ENCODE results near the gene IL32. TPM values are rescaled to one million over a fixed set of nuclear protein-coding genes. Genes with fewer than 3 reads are reported as not detected.

IL32 gene
- 23.4 to 34.9 TPM (median 28.8 TPM) in 5 replicates for total RNA-seq (2022; extraction: Qiagen RNA extraction)

GRCh38 chr16:3065069-3065741, at the start of gene IL32:
IL32 (plus strand) TSS chr16:3065640; CDS start chr16:3065812, 172 bp downstream.

GRCh38 chr16:3017794-3018506, 47.5 kb upstream of the IL32 start, which contains the start of gene CLDN6:
CLDN6 (minus strand) TSS chr16:3018183; CDS start chr16:3016021, 2,162 bp downstream.

GRCh38 chr16:3020247-3020603, 45.2 kb upstream of the IL32 start, which contains the start of gene TNFRSF12A:
TNFRSF12A (plus strand) TSS chr16:3020368; CDS start chr16:3020398, 30 bp downstream.

GRCh38 chr16:3023669-3024478, 41.6 kb upstream of the IL32 start, which contains the start of the genes HCFC1R1 and THOC6:
HCFC1R1 (minus strand) TSS chr16:3023942; CDS start chr16:3023941, 1 bp downstream.
THOC6 (plus strand) TSS chr16:3024035; CDS start chr16:3024327, 292 bp downstream.

GRCh38 chr16:3036726-3037315, 28.6 kb upstream of the IL32 start, which contains the start of gene BICDL2:
BICDL2 (minus strand) TSS chr16:3036944; CDS start chr16:3035496, 1,448 bp downstream.

GRCh38 chr16:3045758-3046640, 19.4 kb upstream of the IL32 start, which contains the start of gene MMP25:
MMP25 (plus strand) TSS chr16:3046561; CDS start chr16:3046918, 357 bp downstream.

GRCh38 chr16:3098459-3099394, 33.3 kb downstream of the IL32 start, which contains the start of gene ZSCAN10:
ZSCAN10 (minus strand) TSS chr16:3099294; CDS start chr16:3092937, 6,357 bp downstream.

GRCh38 chr16:3112058-3112880, 46.8 kb downstream of the IL32 start, which contains the start of gene ZNF205:
ZNF205 (plus strand) TSS chr16:3112586; CDS start chr16:3113431, 845 bp downstream.

Other genes with a start within 250 kb of the IL32 start
- 0.18 to 0.19 TPM in 2 of 5 replicates, not detected in the others for gene PRSS21, start 248.4 kb upstream of the IL32 start, total RNA-seq (2022; extraction: Qiagen RNA extraction)
- 0.60 to 0.98 TPM (median 0.66 TPM) in 5 replicates for gene ZG16B, start 235.3 kb upstream of the IL32 start, total RNA-seq (2022; extraction: Qiagen RNA extraction)
- gene PRSS22, start 207.5 kb upstream of the IL32 start, total RNA-seq (2022; extraction: Qiagen RNA extraction) = 0.35 to 1.5 TPM (median 0.65 TPM) in 5 replicates
- 44.5 to 51.4 TPM (median 50.7 TPM) in 5 replicates for gene FLYWCH2, start 182.4 kb upstream of the IL32 start, total RNA-seq (2022; extraction: Qiagen RNA extraction)
- 14.4 to 27.1 TPM (median 24.6 TPM) in 5 replicates for gene FLYWCH1, start 153.7 kb upstream of the IL32 start, total RNA-seq (2022; extraction: Qiagen RNA extraction)
- gene KREMEN2, start 101.4 kb upstream of the IL32 start, total RNA-seq (2022; extraction: Qiagen RNA extraction) = 0.95 to 2.0 TPM (median 1.9 TPM) in 5 replicates
- gene PAQR4, start 96.3 kb upstream of the IL32 start, total RNA-seq (2022; extraction: Qiagen RNA extraction) = 29.5 to 44.0 TPM (median 42.5 TPM) in 5 replicates
- 57.1 to 92.9 TPM (median 85.4 TPM) in 5 replicates for gene PKMYT1, start 85.2 kb upstream of the IL32 start, total RNA-seq (2022; extraction: Qiagen RNA extraction)
- 0.28 to 0.43 TPM (median 0.38 TPM) in 5 replicates for gene CLDN9, start 52.7 kb upstream of the IL32 start, total RNA-seq (2022; extraction: Qiagen RNA extraction)
- gene CLDN6, start 47.5 kb upstream of the IL32 start, total RNA-seq (2022; extraction: Qiagen RNA extraction) = 0.14 to 0.54 TPM (median 0.31 TPM) in 5 replicates
- gene TNFRSF12A, start 45.3 kb upstream of the IL32 start, total RNA-seq (2022; extraction: Qiagen RNA extraction) = 415 to 495 TPM (median 463 TPM) in 5 replicates
- gene HCFC1R1, start 41.7 kb upstream of the IL32 start, total RNA-seq (2022; extraction: Qiagen RNA extraction) = 224 to 248 TPM (median 238 TPM) in 5 replicates
- 21.4 to 33.8 TPM (median 31.0 TPM) in 5 replicates for gene THOC6, start 41.6 kb upstream of the IL32 start, total RNA-seq (2022; extraction: Qiagen RNA extraction)
- 0.02 TPM in 1 of 5 replicates, not detected in the others for gene BICDL2, start 28.7 kb upstream of the IL32 start, total RNA-seq (2022; extraction: Qiagen RNA extraction)
- 1.1 to 1.6 TPM (median 1.3 TPM) in 5 replicates for gene MMP25, start 19.1 kb upstream of the IL32 start, total RNA-seq (2022; extraction: Qiagen RNA extraction)
- 0.06 TPM in 1 of 5 replicates, not detected in the others for gene ZSCAN10, start 33.7 kb downstream of the IL32 start, total RNA-seq (2022; extraction: Qiagen RNA extraction)
- gene ZNF205, start 46.9 kb downstream of the IL32 start, total RNA-seq (2022; extraction: Qiagen RNA extraction) = 11.1 to 15.7 TPM (median 14.3 TPM) in 5 replicates
- 7.1 to 14.3 TPM (median 13.0 TPM) in 5 replicates for gene ZNF213, start 69.4 kb downstream of the IL32 start, total RNA-seq (2022; extraction: Qiagen RNA extraction)
- gene OR1F1, start 122.6 kb downstream of the IL32 start, total RNA-seq (2022; extraction: Qiagen RNA extraction) = 0.26 to 0.56 TPM (median 0.42 TPM) in 5 replicates
- gene ZNF200, start 169.5 kb downstream of the IL32 start, total RNA-seq (2022; extraction: Qiagen RNA extraction) = 7.8 to 9.4 TPM (median 8.4 TPM) in 5 replicates
- gene MEFV, start 191.0 kb downstream of the IL32 start, total RNA-seq (2022; extraction: Qiagen RNA extraction) = 0.03 to 0.07 TPM (median 0.07 TPM) in 3 of 5 replicates, not detected in the others
- gene ZNF263, start 217.9 kb downstream of the IL32 start, total RNA-seq (2022; extraction: Qiagen RNA extraction) = 33.5 to 40.1 TPM (median 37.6 TPM) in 5 replicates
- 0.80 to 2.0 TPM (median 1.4 TPM) in 5 replicates for gene TIGD7, start 239.8 kb downstream of the IL32 start, total RNA-seq (2022; extraction: Qiagen RNA extraction)
- 9.7 to 11.9 TPM (median 9.9 TPM) in 5 replicates for gene ZNF75A, start 239.9 kb downstream of the IL32 start, total RNA-seq (2022; extraction: Qiagen RNA extraction)

Data from A549 treated with dexamethasone at 1 μM for 4 hours (cell line).